Testis (tissue), 3 donors: ENCODE measurements around the gene HOPX. TPM values are rescaled to one million over a fixed set of nuclear protein-coding genes. Genes with fewer than 3 reads are reported as not detected.

Source experiments
- DNase-seq: peaks from one replicate; pipeline ENCODE4 v3.0.0-alpha.2; 2019
- H3K27ac ChIP-seq, 2 donors: fragments of 200-600 bp; sonication (generic); one replicate each; pipeline ENCODE4 v1.5.1; 2019
- H3K27me3 ChIP-seq: fragments of 200-600 bp; sonication (generic); one replicate; pipeline ENCODE4 v1.5.1; 2019
- H3K36me3 ChIP-seq: fragments of 200-600 bp; sonication (generic); one replicate; pipeline ENCODE4 v1.5.1; 2017; ENCODE audit warnings: low read depth; ENCODE audit errors: missing control alignments
- H3K4me1 ChIP-seq: fragments of 200-600 bp; sonication (generic); one replicate; pipeline ENCODE4 v1.5.1; 2019
- H3K4me3 ChIP-seq, 2 donors: fragments of 200-600 bp; sonication (generic); one replicate each; pipeline ENCODE4 v1.5.1; 2017 to 2019
- H3K9me3 ChIP-seq: fragments of 200-600 bp; sonication (generic); one replicate; pipeline ENCODE4 v1.5.1; 2017
- POLR2A ChIP-seq: fragments of 450-650 bp; IDR thresholded peaks from one replicate; pipeline ENCODE4 v1.6.1; 2017; ENCODE audit warnings: antibody characterized with exemption, mild to moderate bottlenecking, moderate library complexity
- WGBS, 2 donors: methylation state at CpG; one replicate each; pipeline ENCODE4 v1.1.5; 2018; 5-methylcytosine and 5-hydroxymethylcytosine counted together
- intact Hi-C: fragments of 100-400 bp; cut with DNase I; formaldehyde crosslinking; loops from one replicate; pipeline ENCODE4 v1.15.1; 2023; ENCODE audit warnings: low total_unique reads
- polyA plus RNA-seq: library from polyadenylated mRNA; stranded (reverse); fragments of 350-450 nt; fragmentation: Illumina TruSeq; extraction: RNeasy Lipid Tissue Mini Kit (QIAGEN cat#74804); gene quantifications from one replicate; pipeline ENCODE4 v1.2.3, GENCODE V29; 2014; ENCODE audit warnings: low read depth, low replicate concordance; ENCODE audit not compliant: insufficient read depth
- total RNA-seq, 2 donors: library from RNA; depleted of rRNA; stranded (reverse); fragments of >200 nt; gene quantifications; one replicate each; pipeline ENCODE4 v1.2.3, GENCODE V29; 2016
- TF ChIP-seq, protein P1 (sequence below), 3 experiments: fragments of 450-650 bp in 2 of 3; fragments of 200-600 bp in 1 of 3; sonication (generic) in 1 of 3; IDR thresholded peaks; one replicate each; pipeline ENCODE4 v1.5.1; 2016 to 2019; ENCODE audit warnings: antibody characterized with exemption in 3 of 3, mild to moderate bottlenecking in 2 of 3, moderate library complexity in 1 of 3

HOPX gene
- total and polyA plus RNA-seq, 3 donors from 2014 or later: 102 to 158 (median 141) TPM

GRCh38 chr4:56654238-56654632, 26.9 kb downstream of the HOPX start:
- Histone ChIP-seq H3K9me3 (no peaks in the 10 kb centered on the region), H3K27ac (peak overlapping the region in 1 of 2 donors; percentile 82), H3K4me1 (peaks cover 9% of the 10 kb centered on the region), H3K4me3 (no peak overlapping the region), H3K36me3 (no peaks in the 10 kb centered on the region), H3K27me3 (no peaks in the 10 kb centered on the region)
- peak; percentile 58 for DNase-seq
- TF ChIP-seq, protein P1, sequence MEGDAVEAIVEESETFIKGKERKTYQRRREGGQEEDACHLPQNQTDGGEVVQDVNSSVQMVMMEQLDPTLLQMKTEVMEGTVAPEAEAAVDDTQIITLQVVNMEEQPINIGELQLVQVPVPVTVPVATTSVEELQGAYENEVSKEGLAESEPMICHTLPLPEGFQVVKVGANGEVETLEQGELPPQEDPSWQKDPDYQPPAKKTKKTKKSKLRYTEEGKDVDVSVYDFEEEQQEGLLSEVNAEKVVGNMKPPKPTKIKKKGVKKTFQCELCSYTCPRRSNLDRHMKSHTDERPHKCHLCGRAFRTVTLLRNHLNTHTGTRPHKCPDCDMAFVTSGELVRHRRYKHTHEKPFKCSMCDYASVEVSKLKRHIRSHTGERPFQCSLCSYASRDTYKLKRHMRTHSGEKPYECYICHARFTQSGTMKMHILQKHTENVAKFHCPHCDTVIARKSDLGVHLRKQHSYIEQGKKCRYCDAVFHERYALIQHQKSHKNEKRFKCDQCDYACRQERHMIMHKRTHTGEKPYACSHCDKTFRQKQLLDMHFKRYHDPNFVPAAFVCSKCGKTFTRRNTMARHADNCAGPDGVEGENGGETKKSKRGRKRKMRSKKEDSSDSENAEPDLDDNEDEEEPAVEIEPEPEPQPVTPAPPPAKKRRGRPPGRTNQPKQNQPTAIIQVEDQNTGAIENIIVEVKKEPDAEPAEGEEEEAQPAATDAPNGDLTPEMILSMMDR (IDR thresholded peaks at IDR 0.05): no peak
- no peak for TF ChIP-seq POLR2A
- intact Hi-C loops: no loop called here
- 32 to 48% methylated on average over 4 of the region's 4 CpGs for WGBS, 2 donors

GRCh38 chr4:56653461-56654237, 27.4 kb downstream of the HOPX start:
- 46 to 68% methylated on average over 1 of the region's 1 CpG for WGBS, 2 donors
- H3K4me3 ChIP-seq: no peak overlapping the region
- no peak for DNase-seq
- intact Hi-C loops: no loop called here
- H3K27ac ChIP-seq: peak overlapping the region; percentile 22 to 82
- H3K27me3 ChIP-seq: no peaks in the 10 kb centered on the region
- peaks cover 9% of the 10 kb centered on the region for H3K4me1 ChIP-seq
- H3K9me3 ChIP-seq: no peaks in the 10 kb centered on the region
- H3K36me3 ChIP-seq: no peaks in the 10 kb centered on the region
- TF ChIP-seq, protein P1 (IDR thresholded peaks at IDR 0.05): no peak
- no peak for TF ChIP-seq POLR2A

DNA sequence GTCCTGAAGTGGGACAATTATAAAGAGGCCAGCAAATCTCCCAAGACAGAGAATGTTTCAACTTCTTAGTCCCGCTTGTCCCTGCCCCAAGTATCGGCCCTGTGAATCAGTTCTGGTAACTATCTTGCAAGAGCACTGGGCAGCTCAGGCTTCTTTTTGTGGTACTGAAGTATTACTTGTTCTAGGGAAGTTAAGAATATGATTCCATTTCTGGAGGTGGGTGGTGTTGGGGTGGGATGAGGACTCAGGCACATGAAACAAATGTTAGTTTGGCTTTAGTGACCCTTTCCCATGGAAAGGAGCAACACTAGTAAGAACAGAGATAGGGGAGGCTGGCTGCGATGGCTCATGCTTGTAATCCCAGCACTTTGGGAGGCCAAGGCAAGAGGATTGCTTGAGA, 28.9 kb downstream of the HOPX start:
- no peak overlapping the region for H3K4me3 ChIP-seq
- peak; percentile 68 for DNase-seq
- peaks cover 9% of the 10 kb centered on the region for H3K4me1 ChIP-seq
- no peaks in the 10 kb centered on the region for H3K9me3 ChIP-seq
- intact Hi-C loops: no loop called here
- no peaks in the 10 kb centered on the region for H3K27me3 ChIP-seq
- TF ChIP-seq, protein P1 (IDR thresholded peaks at IDR 0.05): no peak
- no peak for TF ChIP-seq POLR2A
- peak overlapping the region; percentile 12 to 14 for H3K27ac ChIP-seq
- 60 to 66% methylated on average over 3 of the region's 3 CpGs for WGBS, 2 donors
- no peaks in the 10 kb centered on the region for H3K36me3 ChIP-seq

GRCh38 chr4:56651056-56651350, 30.1 kb downstream of the HOPX start:
- WGBS, 2 donors: 85 to 97% methylated on average over 1 of the region's 1 CpG
- Histone ChIP-seq H3K27me3 (no peaks in the 10 kb centered on the region), H3K36me3 (no peaks in the 10 kb centered on the region), H3K27ac (no peak overlapping the region), H3K4me1 (peaks cover 9% of the 10 kb centered on the region), H3K4me3 (no peak overlapping the region), H3K9me3 (no peaks in the 10 kb centered on the region)
- no peak for TF ChIP-seq POLR2A
- TF ChIP-seq, protein P1 (IDR thresholded peaks at IDR 0.05): no peak
- intact Hi-C loops: no loop called here
- no peak for DNase-seq
